Heart left ventricle (tissue), 16 donors: Measurements from ENCODE around the gene UBAP2. TPM values are rescaled to one million over a fixed set of nuclear protein-coding genes. Genes with fewer than 3 reads are reported as not detected.
A peak's percentile ranks its signal among the peaks of the same experiment; 100 is the strongest.

Source experiments
- ATAC-seq, 4 donors: fragments of 200-7000 bp; cut with Tn5 transposase; one replicate each; pipeline ENCODE4 v1.9.1; 2020 to 2022; ENCODE audit warnings: moderate library complexity in 4 of 4, mild to moderate bottlenecking in 3 of 4, moderate number of reproducible peaks in 1 of 4
- DNase-seq, 5 donors: peaks; one replicate each; pipeline ENCODE4 v3.0.0-alpha.2; 2020
- H3K27ac ChIP-seq, 12 donors: fragments of 200-600 bp; sonication (generic) in 4 of 12; one replicate each; pipeline versions ENCODE4 v1.5.0 to v1.8.0; 2016 to 2022; ENCODE audit warnings: mild to moderate bottlenecking in 2 of 12
- H3K27me3 ChIP-seq, 9 donors: fragments of 200-600 bp; sonication (generic) in 2 of 9; one replicate each; pipeline versions ENCODE4 v1.5.1 to v1.8.0; 2016 to 2022; ENCODE audit warnings: mild to moderate bottlenecking in 3 of 9
- H3K36me3 ChIP-seq, 9 donors: fragments of 200-600 bp; sonication (generic) in 2 of 9; one replicate each; pipeline versions ENCODE4 v1.5.0 to v1.8.0; 2018 to 2022; ENCODE audit warnings: mild to moderate bottlenecking in 2 of 9
- H3K4me1 ChIP-seq, 12 donors: fragments of 200-600 bp; sonication (generic) in 4 of 12; one replicate each; pipeline versions ENCODE4 v1.5.0 to v1.8.0; 2016 to 2022; ENCODE audit warnings: mild to moderate bottlenecking in 3 of 12
- H3K4me3 ChIP-seq, 12 donors: fragments of 200-600 bp; sonication (generic) in 4 of 12; one replicate each; pipeline versions ENCODE4 v1.5.0 to v1.8.0; 2017 to 2022; ENCODE audit warnings: mild to moderate bottlenecking in 9 of 12, moderate library complexity in 4 of 12
- H3K9me3 ChIP-seq, 12 donors: fragments of 200-600 bp; sonication (generic) in 4 of 12; one replicate each; pipeline versions ENCODE4 v1.5.0 to v1.8.0; 2016 to 2022; ENCODE audit warnings: mild to moderate bottlenecking in 1 of 12
- POLR2A ChIP-seq, 2 donors: fragments of 450-650 bp; IDR thresholded peaks; one replicate each; pipeline ENCODE4 v1.6.1; 2017; ENCODE audit warnings: antibody characterized with exemption in 2 of 2, mild to moderate bottlenecking in 2 of 2, moderate library complexity in 2 of 2
- WGBS, 4 donors: extraction: QIAGEN DNeasy Blood & Tissue Kit in 2 of 4; methylation state at CpG; one replicate each; pipeline versions ENCODE4 v1.1.5 to v1.1.7; 2013 to 2018; 5-methylcytosine and 5-hydroxymethylcytosine counted together
- intact Hi-C, 10 donors: fragments of 100-400 bp; cut with DNase I; formaldehyde crosslinking; loops; one replicate each; pipeline versions ENCODE4 v1.11.1 to v1.14.2; 2022
- long read RNA-seq, 3 donors: library from polyadenylated mRNA; unstranded; transcript quantifications; one replicate each; pipeline ENCODE4 v2.0.0, GENCODE V29; 2020 to 2021
- polyA plus RNA-seq, 2 donors: library from polyadenylated mRNA; stranded (reverse); fragments of 200-250 nt; gene quantifications; one replicate each; pipeline ENCODE4 v1.2.3, GENCODE V29; 2013
- total RNA-seq, 9 donors: library from RNA; depleted of rRNA in 2 of 9; stranded (reverse); fragments of >200 nt in 2 of 9; fragmentation: NEBNext Ultra II Directional in 3 of 9; extraction: Animal tissue kit (Norgen Biotek cat#: 25700) in 3 of 9; gene quantifications; one replicate each; pipeline versions ENCODE4 v1.1.0 to v1.2.4, GENCODE V29; 2016 to 2023
- TF ChIP-seq, protein P1 (sequence below), 12 donors: fragments of 200-600 bp; sonication (generic) in 4 of 12; IDR thresholded peaks; one replicate each; pipeline versions ENCODE4 v1.5.0 to v1.8.0; 2018 to 2022; ENCODE audit warnings: antibody characterized with exemption in 12 of 12, mild to moderate bottlenecking in 5 of 12
- donor health status: ischemic (EF 13 %, LVEDD 7.1; RV severe dilation, severe dysfunction).
- donor health status: healthy with polysubstance abuse.
- donor health status: DM: no; HTN: yes; CAD: no.
- donor health status: DM: no; HTN: no; CAD: no.
- donor health status: ischemic (EF 25% LVEDD 6.9; RV normal size, moderate dysfunction).
- donor health status: ischemic (EF 25% LVEDD 5.7; RV mildly dilated, moderate dysfunction).
- donor health status: healthy.
- donor health status: DM: yes; HTN: yes; CAD: no.
- donor health status: ischemic (EF 35%, LVEDD 5.7; RV mildly dilated, moderate dysfunction).
- donor health status: nonischemic (EF 11% LVEDD 7.7; RV severe dilation, severe dysfunction).
- donor health status: DM: yes; HTN: yes; CAD: no.
- donor health status: PGD.
- donor health status: ischemic (EF 29% LVEDD 5.4; RV normal size, mild dysfunction).
- donor health status: nonischemic (EF 23%, LVEDD 6.1; RV moderate dilation, normal function).

UBAP2 gene, protein sequence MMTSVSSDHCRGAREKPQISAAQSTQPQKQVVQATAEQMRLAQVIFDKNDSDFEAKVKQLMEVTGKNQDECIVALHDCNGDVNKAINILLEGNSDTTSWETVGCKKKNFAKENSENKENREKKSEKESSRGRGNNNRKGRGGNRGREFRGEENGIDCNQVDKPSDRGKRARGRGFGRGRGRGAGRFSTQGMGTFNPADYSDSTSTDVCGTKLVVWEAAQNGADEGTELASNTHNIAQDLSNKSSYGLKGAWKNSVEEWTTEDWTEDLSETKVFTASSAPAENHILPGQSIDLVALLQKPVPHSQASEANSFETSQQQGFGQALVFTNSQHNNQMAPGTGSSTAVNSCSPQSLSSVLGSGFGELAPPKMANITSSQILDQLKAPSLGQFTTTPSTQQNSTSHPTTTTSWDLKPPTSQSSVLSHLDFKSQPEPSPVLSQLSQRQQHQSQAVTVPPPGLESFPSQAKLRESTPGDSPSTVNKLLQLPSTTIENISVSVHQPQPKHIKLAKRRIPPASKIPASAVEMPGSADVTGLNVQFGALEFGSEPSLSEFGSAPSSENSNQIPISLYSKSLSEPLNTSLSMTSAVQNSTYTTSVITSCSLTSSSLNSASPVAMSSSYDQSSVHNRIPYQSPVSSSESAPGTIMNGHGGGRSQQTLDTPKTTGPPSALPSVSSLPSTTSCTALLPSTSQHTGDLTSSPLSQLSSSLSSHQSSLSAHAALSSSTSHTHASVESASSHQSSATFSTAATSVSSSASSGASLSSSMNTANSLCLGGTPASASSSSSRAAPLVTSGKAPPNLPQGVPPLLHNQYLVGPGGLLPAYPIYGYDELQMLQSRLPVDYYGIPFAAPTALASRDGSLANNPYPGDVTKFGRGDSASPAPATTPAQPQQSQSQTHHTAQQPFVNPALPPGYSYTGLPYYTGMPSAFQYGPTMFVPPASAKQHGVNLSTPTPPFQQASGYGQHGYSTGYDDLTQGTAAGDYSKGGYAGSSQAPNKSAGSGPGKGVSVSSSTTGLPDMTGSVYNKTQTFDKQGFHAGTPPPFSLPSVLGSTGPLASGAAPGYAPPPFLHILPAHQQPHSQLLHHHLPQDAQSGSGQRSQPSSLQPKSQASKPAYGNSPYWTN
- total RNA-seq, result 10 to 100 TPM; 22.6 to 36.2 (median 30.7) TPM
- 10 to 100 TPM; 12.9 to 15.2 TPM for polyA plus RNA-seq
- long read RNA-seq, donor 1, full-length matches to known transcripts, result 4 of 20 reads
- long read RNA-seq, donor 1, partial matches to known transcripts, result 13 of 20 reads
- long read RNA-seq, donor 1, other reads (novel, unspliced or antisense), result 3 of 20 reads
- long read RNA-seq, donor 2, full-length matches to known transcripts, result 4 of 25 reads
- long read RNA-seq, donor 2, partial matches to known transcripts, result 13 of 25 reads
- long read RNA-seq, donor 2, other reads (novel, unspliced or antisense), result 8 of 25 reads
- long read RNA-seq, donor 3, full-length matches to known transcripts, result 3 of 10 reads
- long read RNA-seq, donor 3, partial matches to known transcripts, result 7 of 10 reads
- long read RNA-seq, donor 3, other reads (novel, unspliced or antisense), result 0 of 10 reads

DNA sequence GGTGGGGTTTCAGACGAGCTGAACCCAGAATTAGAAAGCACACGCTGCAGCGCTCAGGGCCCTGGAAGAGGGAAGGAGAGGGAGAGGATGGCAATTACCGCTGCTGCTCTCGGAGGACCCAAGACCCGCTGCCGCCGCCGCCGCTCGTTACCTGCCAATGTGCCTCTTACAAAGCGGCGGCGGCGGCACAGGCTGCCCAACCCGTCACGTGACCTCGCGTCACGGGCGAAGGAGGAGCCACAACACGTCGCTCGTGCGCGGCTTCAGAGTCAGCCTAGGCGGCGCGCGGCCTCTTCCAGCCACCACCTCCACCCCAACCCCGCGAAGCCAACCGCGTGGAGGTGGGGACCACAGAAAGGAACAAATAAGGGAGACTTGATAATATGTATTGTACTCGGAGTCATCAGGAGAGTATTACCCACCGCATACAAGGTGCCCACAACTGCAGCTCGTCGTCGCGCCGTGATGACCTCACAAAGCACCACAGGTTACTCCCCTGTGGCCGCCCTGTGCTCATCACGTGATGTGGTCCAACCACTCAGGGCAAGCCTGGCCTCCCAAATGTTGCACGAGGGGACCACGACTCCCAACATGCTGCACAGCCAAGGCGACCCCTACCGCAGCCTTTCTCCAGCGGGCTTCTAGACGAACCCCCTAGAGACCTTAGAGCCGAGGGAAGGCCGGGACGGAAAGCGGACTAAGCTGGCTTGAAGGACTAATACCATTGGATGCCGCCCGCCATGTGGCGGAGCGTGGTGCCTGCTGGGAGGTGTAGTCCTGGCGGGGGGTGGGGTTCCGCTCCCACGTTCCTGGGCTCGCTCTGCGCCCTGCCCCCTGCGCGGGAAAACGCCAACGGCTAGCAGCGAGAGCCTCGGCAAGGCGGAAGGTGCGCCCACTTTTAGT lies at the start of gene UBAP2:
Gene UBAP2, minus strand, starts transcription at position 161 of the 903 bp plus-strand sequence. CDS start 31,739 bp downstream, outside the sequence.
- WGBS, 4 donors, result 0 to 1% (median 0%) methylated on average over 50 to 70 of the region's 70 CpGs
- Histone ChIP-seq H3K36me3 (no peaks in the 10 kb centered on the region), H3K27me3 (no peaks in the 10 kb centered on the region), H3K9me3 (no peaks in the 10 kb centered on the region), H3K27ac (peak within 1 kb of the TSS; percentile 77 to 99 (median 92)), H3K4me1 (peaks cover 3 to 32% (median 25%) of the 10 kb centered on the region in 12 donors), H3K4me3 (peak within 1 kb of the TSS; percentile 71 to 100 (median 84))
- ATAC-seq, result peak; percentile 95 to 97 (median 96)
- intact Hi-C loops, result loop anchor here in 4 of 10 donors (1.0 to 10.0 kb wide), 5 partner anchors 23 to 234 kb away; partner anchors contain the start of genes UBE2R2 (in 3 of the 4) and DCAF12 (in 1 of the 4)
- DNase-seq, result peak; percentile 97 to 99 (median 99)
- peak; percentile 50 to 96 for TF ChIP-seq POLR2A (IDR thresholded peaks at IDR 0.05)
- TF ChIP-seq, protein P1, sequence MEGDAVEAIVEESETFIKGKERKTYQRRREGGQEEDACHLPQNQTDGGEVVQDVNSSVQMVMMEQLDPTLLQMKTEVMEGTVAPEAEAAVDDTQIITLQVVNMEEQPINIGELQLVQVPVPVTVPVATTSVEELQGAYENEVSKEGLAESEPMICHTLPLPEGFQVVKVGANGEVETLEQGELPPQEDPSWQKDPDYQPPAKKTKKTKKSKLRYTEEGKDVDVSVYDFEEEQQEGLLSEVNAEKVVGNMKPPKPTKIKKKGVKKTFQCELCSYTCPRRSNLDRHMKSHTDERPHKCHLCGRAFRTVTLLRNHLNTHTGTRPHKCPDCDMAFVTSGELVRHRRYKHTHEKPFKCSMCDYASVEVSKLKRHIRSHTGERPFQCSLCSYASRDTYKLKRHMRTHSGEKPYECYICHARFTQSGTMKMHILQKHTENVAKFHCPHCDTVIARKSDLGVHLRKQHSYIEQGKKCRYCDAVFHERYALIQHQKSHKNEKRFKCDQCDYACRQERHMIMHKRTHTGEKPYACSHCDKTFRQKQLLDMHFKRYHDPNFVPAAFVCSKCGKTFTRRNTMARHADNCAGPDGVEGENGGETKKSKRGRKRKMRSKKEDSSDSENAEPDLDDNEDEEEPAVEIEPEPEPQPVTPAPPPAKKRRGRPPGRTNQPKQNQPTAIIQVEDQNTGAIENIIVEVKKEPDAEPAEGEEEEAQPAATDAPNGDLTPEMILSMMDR (IDR thresholded peaks at IDR 0.05), result peak in 3 of 12 donors; percentile 20 to 28 (median 26)

DNA sequence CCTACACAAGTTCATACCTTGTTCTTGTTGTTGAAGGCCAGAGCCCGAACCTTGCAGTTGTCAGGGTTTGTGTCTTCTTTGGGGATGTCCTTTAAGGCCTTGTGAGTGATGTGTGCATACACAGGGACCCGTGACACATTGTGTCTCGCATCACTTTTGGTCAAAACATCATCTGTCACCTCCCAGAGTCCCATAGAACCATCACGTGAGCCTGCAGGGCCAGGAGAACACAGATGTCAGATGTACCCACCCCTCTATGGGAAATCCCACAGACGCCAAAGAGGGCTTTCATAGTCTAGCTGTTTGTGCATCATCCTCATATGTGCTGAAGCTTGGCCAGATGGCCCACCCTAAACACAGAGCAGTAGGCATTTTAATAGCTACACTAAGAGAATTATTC lies 49.6 kb upstream of the UBAP2 start:
- no peak for ATAC-seq
- DNase-seq, result no peak
- H3K9me3 ChIP-seq, result no peaks in the 10 kb centered on the region
- TF ChIP-seq POLR2A (IDR thresholded peaks at IDR 0.05), result no peak
- TF ChIP-seq, protein P1 (IDR thresholded peaks at IDR 0.05), result no peak
- whole genome bisulfite sequencing, 4 donors, result 83 to 91% (median 89%) methylated on average over 5 of the region's 5 CpGs
- H3K36me3 ChIP-seq, result peaks cover 0 to 100% (median 93%) of the 10 kb centered on the region in 9 donors
- H3K27me3 ChIP-seq, result no peaks in the 10 kb centered on the region
- no peak overlapping the region for H3K4me3 ChIP-seq
- H3K4me1 ChIP-seq, result peaks cover 0 to 12% (median 0%) of the 10 kb centered on the region in 12 donors
- intact Hi-C loops, result loop anchor here in 2 of 10 donors (5.0 to 10.0 kb wide), 2 partner anchors 154 to 156 kb away; no protein-coding TSS in a partner anchor
- H3K27ac ChIP-seq, result no peak overlapping the region

DNA sequence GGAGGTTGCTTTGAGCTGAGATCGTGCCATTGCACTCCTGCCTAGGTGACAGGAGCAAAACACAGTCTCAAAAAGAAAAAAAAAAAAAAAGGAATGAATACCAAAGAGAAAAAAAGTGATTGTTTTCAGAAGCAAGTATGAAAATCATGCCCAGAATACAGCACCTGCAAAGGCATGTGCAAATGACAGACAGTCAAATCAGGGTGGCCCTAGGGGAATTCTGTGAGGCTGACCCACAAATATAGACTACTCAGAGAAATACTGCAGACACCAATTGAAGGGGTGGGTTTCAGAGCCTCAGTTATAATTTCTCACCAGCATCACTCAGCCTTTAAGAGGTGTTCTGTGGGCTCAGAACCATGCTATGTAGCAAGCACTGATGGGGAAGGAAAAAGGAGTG lies 49.2 kb upstream of the UBAP2 start:
- no peak for DNase-seq
- H3K27ac ChIP-seq, result peak overlapping the region in 4 of 12 donors; percentile 38 to 76 (median 43)
- TF ChIP-seq, protein P1 (IDR thresholded peaks at IDR 0.05), result no peak
- TF ChIP-seq POLR2A (IDR thresholded peaks at IDR 0.05), result no peak

More for the DNA sequence above, 49.2 kb upstream of the UBAP2 start:
- Histone ChIP-seq H3K9me3 (no peaks in the 10 kb centered on the region), H3K4me3 (no peak overlapping the region), H3K4me1 (peaks cover 0 to 13% (median 0%) of the 10 kb centered on the region in 12 donors), H3K27me3 (no peaks in the 10 kb centered on the region), H3K36me3 (peaks cover 0 to 100% (median 93%) of the 10 kb centered on the region in 9 donors)
- WGBS, 4 donors, result 91 to 100% (median 96%) methylated on average over 1 of the region's 1 CpG
- intact Hi-C loops, result loop anchor here in 2 of 10 donors (5.0 to 10.0 kb wide), 2 partner anchors 154 to 157 kb away; no protein-coding TSS in a partner anchor
- no peak for ATAC-seq
